Right cardiac atrium (tissue), 5 donors: Measurements from ENCODE around the gene ARMC5. TPM values are rescaled to one million over a fixed set of nuclear protein-coding genes. Genes with fewer than 3 reads are reported as not detected.
"Not testable (repeated sequence)": the region's sequence is repeated elsewhere in the genome, so short reads cannot be mapped to it uniquely, and the experiment has no call there.

ENCODE experiments used
- ATAC-seq, 2 donors: fragments of 200-7000 bp; cut with Tn5 transposase; one replicate each; pipeline versions ENCODE4 v1.8.0 to v1.9.1; 2020; ENCODE audit warnings: moderate library complexity in 2 of 2, mild to moderate bottlenecking in 1 of 2
- DNase-seq, 3 donors: peaks; one replicate each; pipeline ENCODE4 v3.0.0-alpha.2; 2020
- H3K27ac ChIP-seq: one replicate; pipeline ENCODE4 v1.5.1; 2013; ENCODE audit warnings: mild to moderate bottlenecking, low read length, control low read depth, moderate library complexity
- H3K27me3 ChIP-seq: one replicate; pipeline ENCODE4 v1.6.1; 2013; ENCODE audit not compliant: control insufficient read depth, insufficient read depth
- H3K4me1 ChIP-seq: one replicate; pipeline ENCODE4 v1.6.1; 2013; ENCODE audit warnings: low read length; ENCODE audit not compliant: control insufficient read depth, insufficient read depth
- H3K4me3 ChIP-seq: one replicate; pipeline ENCODE4 v1.5.1; 2013; ENCODE audit warnings: low read length, control low read depth
- H3K9me3 ChIP-seq: one replicate; pipeline ENCODE4 v1.6.1; 2013; ENCODE audit warnings: low read length; ENCODE audit not compliant: control insufficient read depth
- WGBS: extraction: QIAGEN DNeasy Blood & Tissue Kit; methylation state at CpG from one replicate; pipeline ENCODE4 v1.1.7; 2013; 5-methylcytosine and 5-hydroxymethylcytosine counted together
- intact Hi-C, 4 donors: fragments of 100-400 bp; cut with DNase I; formaldehyde crosslinking; loops; one replicate each; pipeline versions ENCODE4 v1.11.0 to v1.14.0; 2022 to 2023
- long read RNA-seq, 4 donors: library from polyadenylated mRNA; unstranded; transcript quantifications; one replicate each; pipeline ENCODE4 v2.0.0, GENCODE V29; 2020 to 2021
- polyA plus RNA-seq: library from polyadenylated mRNA; stranded (reverse); fragments of 200-250 nt; gene quantifications from one replicate; pipeline ENCODE4 v1.2.3, GENCODE V29; 2013
- total RNA-seq, 4 donors: library from RNA; stranded (reverse); fragmentation: NEBNext Ultra II Directional; extraction: Animal tissue kit (Norgen Biotek cat#: 25700); gene quantifications; one replicate each; pipeline ENCODE4 v1.2.1, GENCODE V29; 2021
- donor health status: healthy with polysubstance abuse.
- donor health status: DM: no; HTN: yes; CAD: no.
- donor health status: DM: no; HTN: no; CAD: no.
- donor health status: DM: no; HTN: yes; CAD: no; lungs with severe emphysema.
- donor health status: DM: yes; HTN: yes; CAD: no.

ARMC5 gene, protein sequence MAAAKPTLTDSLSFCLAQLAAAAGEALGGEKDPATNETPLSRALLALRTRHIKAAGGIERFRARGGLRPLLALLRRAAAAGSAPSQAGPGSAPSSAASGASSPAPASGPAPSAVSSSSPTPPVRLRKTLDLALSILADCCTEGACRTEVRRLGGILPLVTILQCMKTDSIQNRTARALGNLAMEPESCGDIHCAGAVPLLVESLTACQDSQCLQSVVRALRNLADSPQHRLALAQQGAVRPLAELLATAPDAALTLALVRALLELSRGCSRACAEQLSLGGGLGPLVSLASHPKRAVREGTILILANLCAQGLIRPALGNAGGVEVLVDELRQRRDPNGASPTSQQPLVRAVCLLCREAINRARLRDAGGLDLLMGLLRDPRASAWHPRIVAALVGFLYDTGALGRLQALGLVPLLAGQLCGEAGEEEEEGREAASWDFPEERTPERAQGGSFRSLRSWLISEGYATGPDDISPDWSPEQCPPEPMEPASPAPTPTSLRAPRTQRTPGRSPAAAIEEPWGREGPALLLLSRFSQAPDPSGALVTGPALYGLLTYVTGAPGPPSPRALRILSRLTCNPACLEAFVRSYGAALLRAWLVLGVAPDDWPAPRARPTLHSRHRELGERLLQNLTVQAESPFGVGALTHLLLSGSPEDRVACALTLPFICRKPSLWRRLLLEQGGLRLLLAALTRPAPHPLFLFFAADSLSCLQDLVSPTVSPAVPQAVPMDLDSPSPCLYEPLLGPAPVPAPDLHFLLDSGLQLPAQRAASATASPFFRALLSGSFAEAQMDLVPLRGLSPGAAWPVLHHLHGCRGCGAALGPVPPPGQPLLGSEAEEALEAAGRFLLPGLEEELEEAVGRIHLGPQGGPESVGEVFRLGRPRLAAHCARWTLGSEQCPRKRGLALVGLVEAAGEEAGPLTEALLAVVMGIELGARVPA
- 1 to 10 TPM; 6.8 to 9.0 (median 7.7) TPM for total RNA-seq
- polyA plus RNA-seq: 8.5 TPM
- long read RNA-seq, donor 1, transcript ARMC5-201 (6 exons, 3,612 nt): major isoform, 7 of 17 reads
- long read RNA-seq, donor 1, partial matches to known transcripts: 6 of 17 reads
- long read RNA-seq, donor 1, other reads (novel, unspliced or antisense): 3 of 17 reads
- long read RNA-seq, donor 2, transcript ARMC5-201 (6 exons, 3,612 nt): major isoform, 12 of 21 reads
- long read RNA-seq, donor 2, transcript ARMC5-205 (7 exons, 3,549 nt): minor isoform, 6 of 21 reads
- long read RNA-seq, donor 2, partial matches to known transcripts: 2 of 21 reads
- long read RNA-seq, donor 2, other reads (novel, unspliced or antisense): 1 of 21 reads
- long read RNA-seq, donor 3, transcript ARMC5-201 (6 exons, 3,612 nt): major isoform, 34 of 53 reads
- long read RNA-seq, donor 3, partial matches to known transcripts: 16 of 53 reads
- long read RNA-seq, donor 3, other reads (novel, unspliced or antisense): 2 of 53 reads
- long read RNA-seq, donor 4, transcript ARMC5-201 (6 exons, 3,612 nt): major isoform, 16 of 25 reads
- long read RNA-seq, donor 4, partial matches to known transcripts: 5 of 25 reads
- long read RNA-seq, donor 4, other reads (novel, unspliced or antisense): 3 of 25 reads

DNA sequence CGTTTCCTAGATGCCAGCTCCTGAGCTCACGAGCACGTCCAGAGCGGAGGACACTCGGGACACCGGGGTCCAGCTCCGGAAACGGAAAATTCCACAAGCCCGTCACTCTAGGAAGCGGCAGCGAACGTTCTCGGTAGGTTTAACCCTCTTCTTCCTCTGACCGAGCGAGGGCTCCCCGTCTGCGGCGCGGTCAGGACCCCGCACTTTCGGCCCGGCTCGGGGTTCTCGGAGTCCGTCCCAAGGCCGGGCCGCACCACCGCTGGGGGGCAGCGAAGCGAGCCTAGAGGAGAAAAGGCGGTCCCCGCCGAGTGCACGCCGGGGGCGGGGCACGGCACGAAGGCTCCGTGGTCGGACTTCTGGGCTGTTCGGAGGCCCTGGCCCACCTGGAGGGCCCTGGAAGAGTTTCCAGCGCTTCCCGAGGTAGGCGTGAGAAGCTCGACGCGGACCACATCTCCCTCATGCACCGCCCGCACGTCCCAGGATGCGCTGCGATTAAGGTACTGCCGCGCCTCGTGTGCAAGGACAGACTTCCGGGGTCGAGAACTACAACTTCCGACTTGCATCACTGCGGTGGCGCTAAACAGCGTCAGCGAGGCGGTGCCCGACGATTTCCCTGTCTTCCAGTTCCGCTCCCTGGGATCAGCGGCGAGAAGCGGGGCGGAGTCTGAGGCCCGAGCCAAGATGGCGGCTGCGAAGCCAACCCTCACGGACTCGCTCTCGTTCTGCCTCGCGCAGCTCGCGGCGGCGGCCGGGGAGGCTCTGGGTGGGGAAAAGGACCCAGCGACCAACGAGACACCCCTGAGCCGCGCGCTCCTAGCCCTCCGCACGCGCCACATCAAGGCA, at the start of gene ARMC5:
ARMC5 (plus strand) TSS at position 658 of the 843 bp plus-strand sequence; CDS start at position 682, 24 bp downstream.
- H3K27me3 ChIP-seq: no peaks in the 10 kb centered on the region
- intact Hi-C loops: loop anchor here in 1 of 4 donors (10.0 kb wide), 1 partner anchor 474 kb away; the partner anchor contains the start of gene HSD3B7
- peak; percentile 89 to 92 for ATAC-seq
- WGBS: under 1% methylated on average over 91 of the region's 91 CpGs
- peaks cover 6% of the 10 kb centered on the region for H3K4me1 ChIP-seq
- peak within 1 kb of the TSS; percentile 58 for H3K4me3 ChIP-seq
- DNase-seq: peak; percentile 98 to 99 (median 99)
- peak within 1 kb of the TSS; percentile 90 for H3K27ac ChIP-seq
- no peaks in the 10 kb centered on the region for H3K9me3 ChIP-seq

- Histone ChIP-seq H3K27ac (no peak overlapping the region), H3K4me3 (no peak overlapping the region), H3K4me1 (no peaks in the 10 kb centered on the region), H3K9me3 (no peaks in the 10 kb centered on the region), H3K27me3 (no peaks in the 10 kb centered on the region)
- DNase-seq (no peak), ATAC-seq (no peak)
- intact Hi-C loops: no loop called here
- WGBS: 77% methylated on average over 9 of the region's 9 CpGs
Measured at GRCh38 chr16:31410082-31410481, 49.2 kb upstream of the ARMC5 start.

- Histone ChIP-seq H3K4me1 (no peaks in the 10 kb centered on the region), H3K27ac (no peak overlapping the region), H3K9me3 (no peaks in the 10 kb centered on the region), H3K4me3 (no peak overlapping the region), H3K27me3 (no peaks in the 10 kb centered on the region)
- DNase-seq: no peak
- intact Hi-C loops: no loop called here
- no peak for ATAC-seq
- 77% methylated on average over 22 of the region's 22 CpGs for WGBS
Measured at GRCh38 chr16:31411024-31411844, 48.1 kb upstream of the ARMC5 start.

DNA sequence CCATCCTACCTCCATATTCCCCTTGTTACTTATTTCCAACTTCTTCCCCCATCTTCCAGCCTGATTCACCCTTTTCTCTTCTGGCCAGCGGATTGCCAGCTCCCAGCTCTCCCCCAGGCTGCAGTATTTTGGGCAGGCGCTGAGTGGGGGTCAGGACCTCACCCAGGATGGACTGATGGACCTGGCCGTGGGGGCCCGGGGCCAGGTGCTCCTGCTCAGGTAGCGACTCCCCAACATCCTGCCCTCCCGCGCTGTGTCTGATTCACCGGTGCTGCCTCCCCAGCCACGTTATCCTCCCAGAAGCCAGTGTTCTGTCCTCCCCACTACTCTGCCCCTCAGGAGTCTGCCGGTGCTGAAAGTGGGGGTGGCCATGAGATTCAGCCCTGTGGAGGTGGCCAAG, 46.6 kb upstream of the ARMC5 start:
- H3K27me3 ChIP-seq: no peaks in the 10 kb centered on the region
- H3K27ac ChIP-seq: no peak overlapping the region
- DNase-seq (no peak), ATAC-seq (no peak)
- intact Hi-C loops: no loop called here
- 84% methylated on average over 10 of the region's 10 CpGs for WGBS
- H3K4me1 ChIP-seq: no peaks in the 10 kb centered on the region
- no peaks in the 10 kb centered on the region for H3K9me3 ChIP-seq
- no peak overlapping the region for H3K4me3 ChIP-seq

GRCh38 chr16:31413381-31413780, 45.9 kb upstream of the ARMC5 start:
- ATAC-seq (no peak), DNase-seq (no peak)
- no peaks in the 10 kb centered on the region for H3K4me1 ChIP-seq
- no peaks in the 10 kb centered on the region for H3K27me3 ChIP-seq
- 88% methylated on average over 5 of the region's 5 CpGs for WGBS
- H3K27ac ChIP-seq: no peak overlapping the region
- H3K9me3 ChIP-seq: no peaks in the 10 kb centered on the region
- intact Hi-C loops: no loop called here
- no peak overlapping the region for H3K4me3 ChIP-seq

- ATAC-seq (no peak), DNase-seq (no peak)
- no peak overlapping the region for H3K4me3 ChIP-seq
- 73% methylated on average over 4 of the region's 4 CpGs for WGBS
- no peaks in the 10 kb centered on the region for H3K9me3 ChIP-seq
- no peaks in the 10 kb centered on the region for H3K4me1 ChIP-seq
- intact Hi-C loops: no loop called here
- no peaks in the 10 kb centered on the region for H3K27me3 ChIP-seq
- H3K27ac ChIP-seq: no peak overlapping the region
Measured at GRCh38 chr16:31413943-31414342, 45.4 kb upstream of the ARMC5 start.

DNA sequence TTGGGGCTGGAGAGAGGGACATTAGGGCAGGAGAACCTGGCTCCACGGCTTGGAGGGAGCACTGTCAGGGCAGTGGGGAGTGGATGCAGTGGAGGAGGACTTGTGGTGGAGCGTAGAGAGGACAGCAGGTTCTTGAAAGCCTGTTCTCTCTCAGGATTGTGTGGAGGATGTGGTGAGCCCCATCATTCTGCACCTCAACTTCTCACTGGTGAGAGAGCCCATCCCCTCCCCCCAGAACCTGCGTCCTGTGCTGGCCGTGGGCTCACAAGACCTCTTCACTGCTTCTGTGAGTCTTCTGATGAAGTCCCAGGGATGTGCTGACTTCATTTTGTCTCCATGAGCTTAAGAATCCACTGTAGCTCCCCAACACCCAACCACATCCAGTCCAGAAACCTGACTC, 44.6 kb upstream of the ARMC5 start:
- H3K9me3 ChIP-seq: no peaks in the 10 kb centered on the region
- no peaks in the 10 kb centered on the region for H3K4me1 ChIP-seq
- ATAC-seq (no peak), DNase-seq (no peak)
- H3K27me3 ChIP-seq: no peaks in the 10 kb centered on the region
- WGBS: 88% methylated on average over 4 of the region's 4 CpGs
- no peak overlapping the region for H3K4me3 ChIP-seq
- H3K27ac ChIP-seq: no peak overlapping the region
- intact Hi-C loops: no loop called here

- 81% methylated on average over 11 of the region's 11 CpGs for WGBS
- DNase-seq: no peak
- H3K27me3 ChIP-seq: no peaks in the 10 kb centered on the region
- no peaks in the 10 kb centered on the region for H3K4me1 ChIP-seq
- ATAC-seq: no peak
- H3K9me3 ChIP-seq: no peaks in the 10 kb centered on the region
- H3K27ac ChIP-seq: no peak overlapping the region
- intact Hi-C loops: no loop called here
- H3K4me3 ChIP-seq: no peak overlapping the region
Measured at GRCh38 chr16:31416371-31416770, 42.9 kb upstream of the ARMC5 start.

DNA sequence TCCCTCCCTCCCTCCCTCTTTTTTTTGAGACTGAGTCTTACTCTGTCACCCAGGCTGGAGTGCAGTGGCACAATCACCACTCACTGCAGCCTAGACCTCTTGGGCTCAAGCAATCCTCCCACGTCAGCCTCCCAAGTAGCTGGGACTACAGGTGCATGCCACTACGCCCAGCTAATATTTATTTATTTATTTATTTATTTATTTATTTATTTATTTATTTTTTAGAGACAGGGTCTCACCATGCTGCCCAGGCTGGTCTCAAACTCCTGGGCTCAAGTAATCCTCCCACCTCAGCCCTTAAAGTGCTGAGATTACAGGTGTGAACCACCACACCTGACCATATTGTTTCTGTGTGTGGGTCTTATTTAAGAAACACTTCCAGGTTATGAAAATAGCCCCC, 42.3 kb upstream of the ARMC5 start:
- H3K9me3 ChIP-seq, H3K4me3 ChIP-seq, DNase-seq, H3K27ac ChIP-seq, H3K27me3 ChIP-seq, ATAC-seq, H3K4me1 ChIP-seq, intact Hi-C loops: not testable (repeated sequence)
- 90% methylated on average over 2 of the region's 2 CpGs for WGBS
